Lower lobe of right lung (tissue), 2 donors: ENCODE measurements around the gene INPP4B. TPM values are rescaled to one million over a fixed set of nuclear protein-coding genes. Genes with fewer than 3 reads are reported as not detected.

Experiments
- ATAC-seq, 2 donors: fragments of 200-7000 bp; cut with Tn5 transposase; one replicate each; pipeline ENCODE4 v1.9.1; 2020 to 2022; ENCODE audit warnings: mild to moderate bottlenecking in 2 of 2, moderate library complexity in 2 of 2
- DNase-seq: peaks from one replicate; pipeline ENCODE4 v3.0.0-alpha.2; 2020
- H3K27ac ChIP-seq: fragments of 200-600 bp; one replicate; pipeline ENCODE4 v1.8.0; 2022
- H3K27me3 ChIP-seq: fragments of 200-600 bp; one replicate; pipeline ENCODE4 v1.8.0; 2022; ENCODE audit warnings: low read depth
- H3K36me3 ChIP-seq: fragments of 200-600 bp; one replicate; pipeline ENCODE4 v1.8.0; 2022; ENCODE audit warnings: mild to moderate bottlenecking
- H3K4me1 ChIP-seq: fragments of 200-600 bp; one replicate; pipeline ENCODE4 v1.8.0; 2022
- H3K4me3 ChIP-seq: fragments of 200-600 bp; one replicate; pipeline ENCODE4 v1.8.0; 2022; ENCODE audit warnings: mild to moderate bottlenecking
- H3K9me3 ChIP-seq: fragments of 200-600 bp; one replicate; pipeline ENCODE4 v1.8.0; 2022
- intact Hi-C: fragments of 100-400 bp; cut with DNase I; formaldehyde crosslinking; loops from one replicate; pipeline ENCODE4 v1.11.0; 2022
- total RNA-seq: library from RNA; stranded (reverse); fragmentation: NEBNext Ultra II Directional; extraction: Animal tissue kit (Norgen Biotek cat#: 25700); gene quantifications from one replicate; pipeline ENCODE4 v1.2.1, GENCODE V29; 2021
- TF ChIP-seq, protein P1 (sequence below): fragments of 200-600 bp; IDR thresholded peaks from one replicate; pipeline ENCODE4 v1.8.0; 2022; ENCODE audit warnings: antibody characterized with exemption, mild to moderate bottlenecking
- donor health status: DM: no; HTN: yes; CAD: no; lungs with severe emphysema.

INPP4B gene
- total RNA-seq, 1 donor from 2014 or later, result 12.1 TPM

DNA sequence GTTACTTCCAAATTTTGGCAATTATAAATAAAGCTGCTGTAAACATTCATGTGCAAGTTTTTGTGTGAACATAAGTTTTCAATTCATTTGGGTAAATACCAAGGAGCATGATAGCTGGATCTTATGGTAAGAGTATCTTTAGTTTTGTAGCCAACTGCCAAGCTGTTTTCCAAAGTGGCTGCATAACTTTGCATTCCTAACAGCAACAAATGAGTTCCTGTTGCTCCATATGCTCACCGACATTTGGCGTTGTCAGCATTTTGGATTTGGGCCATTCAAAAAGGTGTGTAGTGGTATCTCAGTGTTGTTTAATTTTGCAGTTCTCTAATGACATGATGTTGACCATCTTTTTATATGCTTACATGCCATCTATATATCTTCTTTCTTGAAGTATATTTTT, 208.5 kb downstream of the INPP4B start:
- TF ChIP-seq, protein P1, sequence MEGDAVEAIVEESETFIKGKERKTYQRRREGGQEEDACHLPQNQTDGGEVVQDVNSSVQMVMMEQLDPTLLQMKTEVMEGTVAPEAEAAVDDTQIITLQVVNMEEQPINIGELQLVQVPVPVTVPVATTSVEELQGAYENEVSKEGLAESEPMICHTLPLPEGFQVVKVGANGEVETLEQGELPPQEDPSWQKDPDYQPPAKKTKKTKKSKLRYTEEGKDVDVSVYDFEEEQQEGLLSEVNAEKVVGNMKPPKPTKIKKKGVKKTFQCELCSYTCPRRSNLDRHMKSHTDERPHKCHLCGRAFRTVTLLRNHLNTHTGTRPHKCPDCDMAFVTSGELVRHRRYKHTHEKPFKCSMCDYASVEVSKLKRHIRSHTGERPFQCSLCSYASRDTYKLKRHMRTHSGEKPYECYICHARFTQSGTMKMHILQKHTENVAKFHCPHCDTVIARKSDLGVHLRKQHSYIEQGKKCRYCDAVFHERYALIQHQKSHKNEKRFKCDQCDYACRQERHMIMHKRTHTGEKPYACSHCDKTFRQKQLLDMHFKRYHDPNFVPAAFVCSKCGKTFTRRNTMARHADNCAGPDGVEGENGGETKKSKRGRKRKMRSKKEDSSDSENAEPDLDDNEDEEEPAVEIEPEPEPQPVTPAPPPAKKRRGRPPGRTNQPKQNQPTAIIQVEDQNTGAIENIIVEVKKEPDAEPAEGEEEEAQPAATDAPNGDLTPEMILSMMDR, result no peak
- Histone ChIP-seq H3K36me3 (no peaks in the 10 kb centered on the region), H3K4me3 (no peak overlapping the region), H3K27me3 (no peaks in the 10 kb centered on the region), H3K9me3 (no peaks in the 10 kb centered on the region), H3K4me1 (no peaks in the 10 kb centered on the region), H3K27ac (no peak overlapping the region)
- intact Hi-C loops, result no loop called here
- ATAC-seq, result no peak
- no peak for DNase-seq

DNA sequence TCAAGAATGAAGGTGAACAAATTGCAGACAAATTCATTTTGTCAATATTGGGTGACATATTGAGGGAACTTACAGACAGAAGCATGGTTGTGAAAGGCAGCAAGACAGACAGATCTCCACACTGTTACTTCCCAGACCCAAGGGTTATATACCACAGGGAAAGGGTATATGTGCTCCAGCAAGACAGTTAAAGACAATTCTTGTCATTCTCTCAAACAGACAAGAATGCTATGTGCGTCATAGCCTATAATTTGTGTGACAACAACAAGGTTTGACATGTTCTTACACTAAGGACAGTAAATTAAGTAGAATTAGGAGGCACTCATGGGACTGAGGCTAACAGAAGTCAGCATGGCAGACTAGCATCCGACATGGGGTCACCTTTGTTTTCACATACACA, 214.3 kb downstream of the INPP4B start:
- intact Hi-C loops, result no loop called here
- H3K9me3 ChIP-seq, result no peaks in the 10 kb centered on the region
- no peak for ATAC-seq
- no peak for DNase-seq
- no peak overlapping the region for H3K4me3 ChIP-seq
- no peaks in the 10 kb centered on the region for H3K4me1 ChIP-seq
- H3K27ac ChIP-seq, result no peak overlapping the region
- no peaks in the 10 kb centered on the region for H3K27me3 ChIP-seq
- no peaks in the 10 kb centered on the region for H3K36me3 ChIP-seq
- TF ChIP-seq, protein P1, result no peak

DNA sequence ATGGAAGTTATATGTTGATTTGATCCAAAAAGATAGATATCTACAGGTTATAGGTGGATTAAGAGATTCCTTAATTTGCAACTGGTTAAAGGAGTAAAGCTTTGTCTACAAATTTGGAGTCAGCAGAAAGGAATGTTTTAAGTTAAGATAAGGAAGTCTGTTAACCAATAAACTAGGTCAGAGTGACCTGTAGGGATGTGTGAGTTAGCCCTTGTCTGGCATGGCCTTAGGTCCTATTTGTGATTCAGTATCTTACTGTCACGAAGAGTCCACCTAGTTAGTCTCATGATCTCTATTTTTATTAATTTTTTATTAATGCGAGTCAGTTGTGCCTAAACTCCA, 230.8 kb downstream of the INPP4B start:
- no peak for DNase-seq
- TF ChIP-seq, protein P1, result no peak
- ATAC-seq, result no peak

DNA sequence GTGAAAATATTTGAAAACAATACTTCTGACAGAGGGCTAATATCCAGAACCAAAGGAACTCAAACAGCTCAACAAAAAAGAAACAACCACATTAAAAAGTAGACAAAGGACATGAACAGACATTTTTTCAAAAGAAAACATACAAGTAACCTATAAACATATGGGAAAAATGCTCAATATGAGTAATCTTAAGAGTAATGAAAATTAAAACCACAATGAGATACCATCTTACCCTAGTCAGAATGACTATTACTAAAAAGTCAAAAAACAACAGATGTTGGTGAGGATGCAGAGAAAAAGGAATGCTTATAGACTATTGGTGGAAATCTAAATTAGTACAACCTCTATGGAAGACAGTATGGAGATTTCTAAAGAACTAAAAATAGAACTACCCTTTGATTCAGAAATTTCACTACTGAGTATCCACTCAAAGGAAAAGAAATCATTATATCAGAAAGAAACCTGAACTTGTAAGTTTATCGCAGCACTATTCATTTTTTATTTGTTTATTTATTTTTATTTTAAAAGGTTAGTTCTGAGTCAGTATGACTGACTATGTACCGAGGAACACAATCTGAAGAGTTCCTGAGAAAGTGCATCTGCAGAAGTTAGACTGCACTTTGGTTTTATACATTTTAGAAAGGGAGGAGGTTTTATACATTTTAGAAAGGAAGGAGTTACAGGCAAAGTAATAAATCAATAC, 231.3 kb downstream of the INPP4B start:
- Histone ChIP-seq H3K4me1 (no peaks in the 10 kb centered on the region), H3K36me3 (no peaks in the 10 kb centered on the region), H3K9me3 (no peaks in the 10 kb centered on the region), H3K27ac (no peak overlapping the region), H3K4me3 (no peak overlapping the region), H3K27me3 (no peaks in the 10 kb centered on the region)
- ATAC-seq, result no peak
- TF ChIP-seq, protein P1, result no peak
- DNase-seq, result no peak
- intact Hi-C loops, result no loop called here

More for the DNA sequence above, 230.8 kb downstream of the INPP4B start:
- Histone ChIP-seq H3K27me3 (no peaks in the 10 kb centered on the region), H3K36me3 (no peaks in the 10 kb centered on the region), H3K27ac (no peak overlapping the region), H3K4me1 (no peaks in the 10 kb centered on the region), H3K9me3 (no peaks in the 10 kb centered on the region), H3K4me3 (no peak overlapping the region)
- intact Hi-C loops, result no loop called here

DNA sequence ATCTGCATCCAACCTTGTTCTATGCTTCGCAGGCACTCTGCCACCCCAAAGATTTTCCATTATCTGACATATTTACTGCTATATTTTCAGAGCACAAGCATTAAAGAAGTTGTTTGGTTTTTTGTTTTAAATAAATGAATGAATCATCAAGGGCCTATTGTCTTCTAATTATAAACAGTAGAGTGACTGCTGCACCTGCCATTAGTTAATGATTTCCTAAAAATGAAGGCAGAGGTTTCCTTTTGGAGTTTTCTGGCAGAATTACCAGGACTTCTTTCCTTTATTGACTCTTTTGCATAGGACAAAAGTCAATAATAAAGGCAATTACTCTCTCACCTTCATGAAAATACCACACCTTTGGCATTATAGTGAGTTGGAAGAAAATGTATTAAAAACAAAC, 238.1 kb downstream of the INPP4B start:
- TF ChIP-seq, protein P1, result no peak
- Histone ChIP-seq H3K27ac (no peak overlapping the region), H3K9me3 (peaks cover 14% of the 10 kb centered on the region), H3K4me3 (no peak overlapping the region), H3K4me1 (no peaks in the 10 kb centered on the region), H3K27me3 (no peaks in the 10 kb centered on the region), H3K36me3 (no peaks in the 10 kb centered on the region)
- intact Hi-C loops, result no loop called here
- ATAC-seq (no peak), DNase-seq (no peak)
